ENCODE results near the gene CD80. TPM values are rescaled to one million over a fixed set of nuclear protein-coding genes. Genes with fewer than 3 reads are reported as not detected.

The CD80 gene
- total and polyA plus RNA-seq, 9 of the 15 experiments (the other 6 are each of a cell fraction or from before 2014, with no cell fraction given), result 3.0 to 8.2 (median 5.7) TPM

GRCh38 chr3:119586733-119587172, 27.3 kb upstream of the CD80 start (continued):
- TF ChIP-seq UBTF (IDR thresholded peaks at IDR 0.05; ENCODE audit: borderline replicate concordance in 1 of 2, low read depth in 2 of 2, low read length in 2 of 2) (no peak), ZNF511 (CRISPR knock-in tag; IDR thresholded peaks at IDR 0.05) (no peak), ZKSCAN3 (CRISPR knock-in tag; IDR thresholded peaks at IDR 0.05) (no peak), POLR2B (IDR thresholded peaks at IDR 0.05; ENCODE audit: low read depth, partially characterized antibody) (no peak), MECOM (CRISPR knock-in tag; IDR thresholded peaks at IDR 0.05) (no peak), POLR2G (IDR thresholded peaks at IDR 0.05; ENCODE audit: low read depth, low read length) (no peak), SRSF3 (IDR thresholded peaks at IDR 0.05; ENCODE audit: insufficient read depth, low read length) (no peak), MXD1 (CRISPR knock-in tag; IDR thresholded peaks at IDR 0.05; ENCODE audit: borderline replicate concordance, poor library complexity, severe bottlenecking) (no peak), REST (IDR thresholded peaks at IDR 0.05; ENCODE audit: borderline replicate concordance) (no peak), REST (CRISPR knock-in tag; IDR thresholded peaks at IDR 0.05; ENCODE audit: low read depth) (no peak)

Measured in K562 (cell line).